NCI-H1417 (cell line): Measurements from ENCODE around the gene TRERF1.
"Not testable (repeated sequence)": the region's sequence is repeated elsewhere in the genome, so short reads cannot be mapped to it uniquely, and the experiment has no call there.

Source experiments
- DNase-seq, 3 experiments: peaks; one replicate each; lab custom pipeline; 2025; lab: John Stamatoyannopoulos, UW

Gene TRERF1

DNA sequence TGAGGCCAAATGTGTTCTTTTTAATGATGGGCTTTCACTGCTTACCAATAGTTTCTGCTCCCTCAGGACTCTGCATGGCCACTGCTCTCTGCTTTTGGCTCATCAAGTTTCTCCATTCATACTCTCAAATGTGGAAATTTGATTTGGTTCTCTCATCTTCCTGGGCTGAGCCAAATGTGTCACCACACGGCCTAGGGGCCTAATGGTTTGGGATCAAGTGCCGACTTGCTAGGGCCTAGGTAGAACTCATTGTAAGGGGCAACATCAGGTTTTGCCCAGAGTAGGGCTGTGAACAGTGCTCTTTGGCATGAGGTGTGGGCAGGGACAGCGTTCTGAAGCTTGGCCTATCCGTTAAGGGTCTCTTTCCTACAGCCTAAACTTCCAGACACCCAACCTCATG, 230.2 kb downstream of the TRERF1 start:
- DNase-seq: no peak

- DNase-seq: no peak
Measured at GRCh38 chr6:42220807-42221206, 230.9 kb downstream of the TRERF1 start.

GRCh38 chr6:42217519-42218367, 234.0 kb downstream of the TRERF1 start, which contains the start of gene MRPS10:
MRPS10 (minus strand) TSS chr6:42217861; CDS start chr6:42217849, 12 bp downstream.
- DNase-seq: peak; percentile 89 to 97 (median 95)

- peak in 1 of 3 experiments; percentile 66 for DNase-seq
Measured at GRCh38 chr6:42217157-42217518, 234.6 kb downstream of the TRERF1 start.

GRCh38 chr6:42216495-42216894, 235.2 kb downstream of the TRERF1 start:
- not testable (repeated sequence) for DNase-seq

DNA sequence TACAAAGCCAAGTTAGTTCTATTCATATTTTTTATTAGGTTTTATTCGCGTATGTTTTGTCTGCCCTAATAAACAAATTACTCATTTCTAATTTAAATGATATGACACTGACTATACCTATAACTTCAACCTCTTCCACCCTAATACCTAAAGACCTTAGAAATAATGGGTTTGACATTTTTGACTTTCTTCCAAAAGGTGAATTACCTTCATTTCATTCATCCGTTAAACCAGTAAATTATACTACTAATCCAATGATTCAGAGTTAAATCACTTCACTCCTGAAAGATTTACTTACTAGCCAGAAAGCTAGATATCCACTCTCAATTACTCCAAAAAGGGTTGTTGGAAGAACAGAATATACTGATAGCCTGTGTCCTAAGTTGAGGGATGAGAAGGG, 239.3 kb downstream of the TRERF1 start:
- DNase-seq: no peak

DNA sequence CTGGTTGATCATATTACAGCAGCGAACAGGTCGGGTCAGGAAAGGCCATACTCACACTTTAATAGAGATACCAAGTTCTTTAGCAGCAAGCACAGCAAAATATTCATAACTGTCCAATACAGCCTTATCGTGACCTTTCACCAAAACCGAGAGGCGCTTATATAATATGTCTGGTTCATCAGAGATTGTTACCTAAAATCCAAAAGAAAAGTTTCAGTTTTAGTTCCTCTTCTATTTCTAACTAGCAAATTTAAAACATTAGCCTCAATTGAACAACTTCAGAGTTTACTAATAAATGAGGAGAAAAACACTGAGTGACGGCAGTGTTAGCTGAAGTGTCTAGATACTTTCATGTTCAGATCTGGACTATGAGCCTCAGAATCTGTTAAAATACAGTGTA, 240.0 kb downstream of the TRERF1 start:
- no peak for DNase-seq

DNA sequence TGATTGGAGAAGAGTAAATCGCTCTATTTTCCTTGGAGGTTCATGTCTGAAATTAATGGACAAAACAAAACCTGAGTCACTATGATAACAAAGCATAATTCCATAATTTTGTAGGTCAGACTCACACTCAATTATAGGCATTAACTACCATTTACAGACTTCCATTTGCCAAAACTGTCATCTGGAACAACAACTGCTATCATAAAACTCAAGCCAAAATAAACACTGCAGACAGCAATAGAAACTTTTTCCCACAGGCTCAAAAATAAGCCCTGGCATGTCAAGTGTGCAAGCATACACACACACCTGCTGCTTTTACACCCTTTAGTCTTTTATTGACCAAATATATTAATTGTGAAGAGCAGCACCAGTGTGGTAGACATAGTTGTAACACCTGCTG, 241.2 kb downstream of the TRERF1 start:
- peak in 2 of 3 experiments; percentile 66 to 95 for DNase-seq

- DNase-seq: not testable (repeated sequence)
Measured at GRCh38 chr6:42207559-42207958, 244.2 kb downstream of the TRERF1 start.

GRCh38 chr6:42204768-42205282, 246.9 kb downstream of the TRERF1 start:
- DNase-seq: no peak

DNA sequence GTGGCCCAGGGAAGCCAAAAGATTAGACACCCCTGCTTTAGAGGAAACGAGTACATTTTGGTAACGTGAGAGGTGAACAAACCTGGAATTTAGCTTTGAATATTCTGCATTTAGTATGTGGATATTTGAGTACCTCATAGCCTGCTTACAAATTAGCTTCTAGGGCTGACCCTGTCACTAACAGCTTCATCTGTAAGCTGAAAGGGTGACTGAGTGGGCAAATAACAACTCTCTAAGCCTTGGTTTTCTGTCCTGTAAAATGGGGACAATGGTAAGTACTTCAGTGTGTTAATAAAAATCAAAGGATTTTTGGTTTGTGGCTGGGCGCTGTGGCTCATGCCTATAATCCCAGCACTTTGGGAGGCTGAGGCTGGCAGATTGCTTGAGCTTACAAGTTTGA, 248.5 kb downstream of the TRERF1 start:
- no peak for DNase-seq

DNA sequence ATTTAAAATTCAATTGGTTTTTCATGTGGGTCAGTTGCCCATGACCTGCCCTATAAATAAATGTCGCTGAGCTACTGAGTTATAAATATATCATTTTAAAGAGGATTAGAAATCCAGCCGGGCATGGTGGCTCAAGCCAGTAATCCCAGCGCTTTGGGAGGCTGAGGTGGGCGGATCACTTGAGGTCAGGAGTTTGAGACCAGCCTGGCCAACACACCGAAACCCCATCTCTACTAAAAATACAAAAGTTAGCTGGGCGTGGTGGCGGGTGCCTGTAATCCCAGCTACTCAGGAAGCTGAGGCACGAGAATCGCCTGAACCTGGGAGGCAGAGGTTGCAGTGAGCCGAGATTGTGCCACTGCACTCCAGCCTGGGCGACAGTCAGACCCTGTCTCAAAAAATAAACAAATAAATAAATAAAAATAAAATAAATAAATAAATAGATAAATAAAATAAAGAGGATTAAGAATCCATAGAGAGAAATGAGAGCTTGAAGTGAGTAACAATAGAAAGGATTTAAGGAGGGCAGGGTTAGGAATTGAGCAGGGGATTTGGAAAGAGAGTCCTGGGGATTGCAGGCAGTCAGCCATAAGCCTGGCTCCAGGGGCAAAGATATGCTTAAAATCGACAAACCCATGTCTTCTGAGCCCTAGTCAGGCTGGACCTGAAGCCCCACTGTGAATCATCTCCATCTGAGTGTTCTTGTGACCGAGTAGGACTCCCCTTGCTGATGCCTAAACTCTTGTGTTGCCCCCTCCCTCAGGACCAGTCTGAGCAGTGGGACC, 249.4 kb downstream of the TRERF1 start:
- not testable (repeated sequence) for DNase-seq

- no peak for DNase-seq
Measured at GRCh38 chr6:42201382-42201781, 250.3 kb downstream of the TRERF1 start.

DNA sequence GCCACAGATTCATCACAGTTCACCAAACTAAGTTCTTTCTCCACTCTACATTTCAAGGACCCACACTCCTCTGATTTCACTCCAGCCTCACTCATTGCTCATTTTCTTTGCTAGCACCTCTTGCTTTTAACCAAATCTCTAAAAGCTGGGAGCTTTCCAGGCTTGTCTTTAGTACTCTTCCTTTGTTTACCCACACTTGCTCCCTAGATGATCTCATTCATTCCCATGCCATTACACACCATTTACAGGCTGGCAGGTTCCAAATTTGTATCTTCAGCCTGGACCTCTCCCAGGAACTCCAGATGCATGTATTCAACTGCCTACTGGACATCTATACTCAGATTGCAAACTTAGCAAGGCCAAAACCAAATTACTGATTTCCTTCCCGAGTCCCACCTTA, 251.7 kb downstream of the TRERF1 start:
- no peak for DNase-seq

GRCh38 chr6:42199106-42199981, 252.4 kb downstream of the TRERF1 start:
- DNase-seq: no peak

DNA sequence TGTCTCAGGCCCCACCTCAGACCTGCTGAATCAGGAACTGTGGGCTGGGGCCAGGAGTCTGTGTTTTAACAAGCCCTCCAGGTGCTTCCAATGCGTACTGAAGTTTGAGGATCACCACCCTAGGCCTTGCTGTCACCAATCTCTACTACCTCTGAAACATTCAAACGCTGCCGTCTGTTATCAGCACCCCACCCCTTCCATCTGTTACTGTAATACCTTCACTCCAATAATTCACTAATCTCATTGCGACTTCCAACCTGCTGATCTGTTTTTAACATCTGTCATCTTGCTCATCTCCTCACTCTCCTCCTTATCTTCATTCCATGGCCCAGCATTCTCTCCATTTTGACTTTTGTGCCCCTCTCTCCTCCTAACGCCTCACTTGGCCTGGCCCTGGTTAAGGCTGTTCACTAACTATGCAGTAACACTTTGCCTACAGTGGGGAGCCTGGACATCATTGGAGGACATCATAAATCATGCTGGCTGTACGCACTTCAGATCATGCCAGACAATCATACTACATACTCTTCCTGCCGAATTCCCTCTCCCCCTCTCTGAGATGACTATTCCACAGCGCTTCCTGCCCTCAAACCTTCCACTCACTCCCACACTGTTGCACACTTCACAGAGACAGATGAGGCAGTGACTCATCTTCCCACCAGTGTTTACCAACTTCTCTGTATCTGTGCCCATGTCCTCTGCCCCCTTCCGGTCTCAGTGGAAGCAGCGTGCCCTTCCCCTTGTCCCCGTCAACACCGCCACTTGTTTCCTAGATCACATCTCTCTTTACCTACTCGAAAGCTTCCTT, 254.0 kb downstream of the TRERF1 start:
- DNase-seq: peak in 2 of 3 experiments; percentile 4 to 32

GRCh38 chr6:42195415-42195814, 256.3 kb downstream of the TRERF1 start:
- no peak for DNase-seq

DNA sequence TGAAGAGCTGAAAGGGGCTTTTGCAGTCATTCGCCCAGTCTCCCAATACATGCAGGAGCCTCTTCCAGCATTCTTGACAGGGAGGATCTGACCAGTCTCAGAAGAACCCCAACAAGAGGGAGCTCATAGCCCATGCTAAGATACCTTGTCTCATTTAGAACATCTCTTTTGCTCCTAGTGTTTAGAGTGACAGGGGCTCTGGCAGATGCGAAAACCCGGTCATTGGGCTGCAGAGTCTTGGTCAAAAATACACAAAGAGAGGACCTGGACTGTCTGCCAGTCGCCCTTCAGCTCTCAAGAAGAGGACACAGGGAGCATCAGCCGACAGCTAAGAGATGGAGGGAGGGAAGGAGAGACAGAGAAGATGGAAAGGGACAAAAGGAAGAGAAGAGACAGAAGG, 257.7 kb downstream of the TRERF1 start:
- no peak for DNase-seq

DNA sequence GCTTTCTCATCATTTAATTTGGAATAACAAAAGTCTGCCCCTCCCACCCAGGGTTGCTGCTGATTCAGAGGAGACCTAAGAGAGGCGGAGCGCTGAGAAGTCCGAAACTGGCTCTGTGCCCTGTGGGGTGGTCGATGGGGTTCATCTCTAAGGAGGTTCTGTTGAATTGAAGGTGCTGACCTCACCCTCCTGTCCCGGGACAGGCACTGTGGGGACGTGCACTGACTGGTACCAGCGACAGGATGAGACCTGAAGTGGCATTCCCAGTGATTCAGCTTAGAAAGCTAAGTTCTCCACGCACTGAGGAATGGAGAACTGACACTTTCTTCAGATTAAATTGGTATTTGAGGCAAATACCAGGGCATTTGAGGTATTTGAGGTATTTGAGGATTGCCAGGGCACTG, 258.2 kb downstream of the TRERF1 start:
- DNase-seq: no peak

GRCh38 chr6:42192385-42192784, 259.3 kb downstream of the TRERF1 start:
- DNase-seq: not testable (repeated sequence)
